Neuronal stem cell (in vitro differentiated cells): ENCODE results near the gene COX17.

Experiments
- DNase-seq: peaks from one replicate; pipeline ENCODE4 v3.0.0-alpha.2; 2013; ENCODE audit warnings: low spot score
- H2AFZ ChIP-seq: one replicate; pipeline ENCODE4 v1.6.1; 2013; ENCODE audit warnings: mild to moderate bottlenecking, low read length, inconsistent platforms
- H2AK5ac ChIP-seq: 2 replicates; pipeline ENCODE4 v1.6.1; 2013; ENCODE audit warnings: low read depth, mild to moderate bottlenecking, inconsistent platforms, low read length, moderate library complexity, mixed read lengths
- H2BK120ac ChIP-seq: 2 replicates; pipeline ENCODE4 v1.6.1; 2013; ENCODE audit warnings: low read depth, mild to moderate bottlenecking, inconsistent platforms, low read length, moderate library complexity, mixed read lengths
- H2BK12ac ChIP-seq: one replicate; pipeline ENCODE4 v1.6.1; 2013; ENCODE audit warnings: low read length, inconsistent platforms
- H2BK15ac ChIP-seq: 2 replicates; pipeline ENCODE4 v1.6.1; 2013; ENCODE audit warnings: mild to moderate bottlenecking, low read length, inconsistent platforms, mixed read lengths
- H2BK5ac ChIP-seq: one replicate; pipeline ENCODE4 v1.6.1; 2013; ENCODE audit warnings: inconsistent platforms, mild to moderate bottlenecking, low read length, moderate library complexity
- H3K14ac ChIP-seq: one replicate; pipeline ENCODE4 v1.6.1; 2013; ENCODE audit warnings: low read length, inconsistent platforms
- H3K18ac ChIP-seq: 2 replicates; pipeline ENCODE4 v1.6.1; 2013; ENCODE audit warnings: low read length, inconsistent platforms
- H3K23ac ChIP-seq: 2 replicates; pipeline ENCODE4 v1.6.1; 2013; ENCODE audit warnings: low read depth, mild to moderate bottlenecking, mixed read lengths, low read length, inconsistent platforms; ENCODE audit not compliant: poor library complexity
- H3K27ac ChIP-seq: replicated peaks from 3 replicates; pipeline ENCODE4 v1.5.1; 2013; ENCODE audit warnings: low read length, inconsistent platforms
- H3K27me3 ChIP-seq, 3 experiments: 2 replicates each; pipeline ENCODE4 v1.6.1; 2013; ENCODE audit warnings: low read length in 3 of 3, mild to moderate bottlenecking in 2 of 3, inconsistent platforms in 1 of 3, low read depth in 1 of 3, mixed read lengths in 1 of 3, moderate library complexity in 1 of 3; ENCODE audit not compliant: control insufficient read depth in 3 of 3, insufficient read depth in 3 of 3
- H3K36me3 ChIP-seq, 2 donors: replicated peaks in 1 of 2; 2 replicates each; pipeline ENCODE4 v1.6.1; 2013; ENCODE audit warnings: low read length in 2 of 2; ENCODE audit not compliant: control insufficient read depth in 2 of 2, insufficient read depth in 2 of 2
- H3K4ac ChIP-seq: 2 replicates; pipeline ENCODE4 v1.6.1; 2013; ENCODE audit warnings: inconsistent platforms, mild to moderate bottlenecking, low read length, moderate library complexity
- H3K4me1 ChIP-seq, 2 donors: 1 replicate in 1 of 2; 2 replicates in 1 of 2; pipeline ENCODE4 v1.6.1; 2013; ENCODE audit warnings: low read length in 2 of 2, low read depth in 1 of 2; ENCODE audit not compliant: control insufficient read depth in 2 of 2, insufficient read depth in 1 of 2
- H3K4me2 ChIP-seq: one replicate; pipeline ENCODE4 v1.6.1; 2013; ENCODE audit warnings: mild to moderate bottlenecking, low read length, inconsistent platforms; ENCODE audit not compliant: insufficient read depth, poor library complexity, severe bottlenecking
- H3K4me3 ChIP-seq, 2 donors: 2 replicates each; pipeline ENCODE4 v1.5.1; 2013; ENCODE audit warnings: low read length in 2 of 2, mild to moderate bottlenecking in 2 of 2, inconsistent platforms in 1 of 2, moderate library complexity in 1 of 2
- H3K79me1 ChIP-seq: one replicate; pipeline ENCODE4 v1.6.1; 2013; ENCODE audit warnings: low read depth, mild to moderate bottlenecking, inconsistent platforms, low read length, moderate library complexity
- H3K9ac ChIP-seq: one replicate; pipeline ENCODE4 v1.6.1; 2013; ENCODE audit warnings: mild to moderate bottlenecking, low read depth, low read length, inconsistent platforms; ENCODE audit not compliant: poor library complexity
- H3K9me3 ChIP-seq, 2 donors: replicated peaks in 1 of 2; 2 replicates each; pipeline versions ENCODE3 to v1.6.1; 2013; ENCODE audit warnings: low read length in 2 of 2, mild to moderate bottlenecking in 2 of 2, inconsistent platforms in 1 of 2, low read depth in 1 of 2, mixed read lengths in 1 of 2, moderate library complexity in 1 of 2; ENCODE audit not compliant: control insufficient read depth in 2 of 2, insufficient read depth in 1 of 2
- H4K8ac ChIP-seq: one replicate; pipeline ENCODE4 v1.6.1; 2013; ENCODE audit warnings: low read depth, mild to moderate bottlenecking, inconsistent platforms, low read length, moderate library complexity
- H4K91ac ChIP-seq: one replicate; pipeline ENCODE4 v1.6.1; 2013; ENCODE audit warnings: low read length, low read depth, mild to moderate bottlenecking, inconsistent platforms; ENCODE audit not compliant: poor library complexity
- WGBS, 2 donors: extraction: QIAGEN DNeasy Blood & Tissue Kit; methylation state at CpG; one replicate each; pipeline ENCODE4 v1.1.7; 2013; ENCODE audit warnings: missing lambda C conversion rate in 2 of 2, mixed read lengths in 1 of 2; ENCODE audit not compliant: insufficient read length in 2 of 2, insufficient replicate concordance in 1 of 2; ENCODE audit errors: extremely low coverage in 2 of 2; 5-methylcytosine and 5-hydroxymethylcytosine counted together

The COX17 gene

GRCh38 chr3:119630128-119630879, 46.9 kb downstream of the COX17 start:
- Histone ChIP-seq H3K4me3 (no peak overlapping the region), H4K8ac (no peak overlapping the region), H3K27me3 (no peaks in the 10 kb centered on the region), H2BK120ac (no peak overlapping the region), H2BK12ac (no peak overlapping the region), H3K4me2 (no peak overlapping the region), H3K36me3 (no peaks in the 10 kb centered on the region), H2AFZ (no peak overlapping the region), H2BK15ac (no peak overlapping the region), H3K14ac (no peak overlapping the region), H4K91ac (no peak overlapping the region), H3K23ac (no peak overlapping the region), H3K79me1 (no peaks in the 10 kb centered on the region), H3K4me1 (peaks cover 7 to 12% of the 10 kb centered on the region in 2 donors), H3K9ac (no peak overlapping the region), H3K27ac (no peak overlapping the region), H2BK5ac (no peak overlapping the region), H3K4ac (no peak overlapping the region), H3K9me3 (no peaks in the 10 kb centered on the region), H2AK5ac (no peak overlapping the region), H3K18ac (no peak overlapping the region)
- no peak for DNase-seq
- WGBS, 2 donors: no CpG with 5 or more reads among the region's 8 CpGs

GRCh38 chr3:119628816-119629445, 48.3 kb downstream of the COX17 start:
- Histone ChIP-seq H2BK12ac (no peak overlapping the region), H3K27ac (no peak overlapping the region), H3K36me3 (no peaks in the 10 kb centered on the region), H3K23ac (no peak overlapping the region), H3K14ac (no peak overlapping the region), H2BK15ac (no peak overlapping the region), H3K27me3 (no peaks in the 10 kb centered on the region), H3K9ac (no peak overlapping the region), H2BK120ac (no peak overlapping the region), H3K4ac (no peak overlapping the region), H3K4me1 (peaks cover 7 to 12% of the 10 kb centered on the region in 2 donors), H3K4me2 (no peak overlapping the region), H2AFZ (no peak overlapping the region), H2AK5ac (no peak overlapping the region), H3K4me3 (no peak overlapping the region), H2BK5ac (no peak overlapping the region), H4K8ac (no peak overlapping the region), H4K91ac (no peak overlapping the region), H3K79me1 (no peaks in the 10 kb centered on the region), H3K9me3 (no peaks in the 10 kb centered on the region), H3K18ac (no peak overlapping the region)
- DNase-seq: no peak
- no CpG with 5 or more reads among the region's 1 CpG for WGBS, 2 donors

- Histone ChIP-seq H3K79me1 (no peaks in the 10 kb centered on the region), H3K18ac (no peak overlapping the region), H2AFZ (no peak overlapping the region), H2BK120ac (no peak overlapping the region), H2BK15ac (no peak overlapping the region), H3K9me3 (no peaks in the 10 kb centered on the region), H2BK5ac (no peak overlapping the region), H3K27ac (no peak overlapping the region), H3K14ac (no peak overlapping the region), H3K27me3 (no peaks in the 10 kb centered on the region), H3K36me3 (no peaks in the 10 kb centered on the region), H2AK5ac (no peak overlapping the region), H3K4me2 (no peak overlapping the region), H4K91ac (no peak overlapping the region), H3K4ac (no peak overlapping the region), H3K4me3 (no peak overlapping the region), H3K23ac (no peak overlapping the region), H3K4me1 (peaks cover 7 to 12% of the 10 kb centered on the region in 2 donors), H4K8ac (no peak overlapping the region), H3K9ac (no peak overlapping the region), H2BK12ac (no peak overlapping the region)
- WGBS, 2 donors: no CpG with 5 or more reads among the region's 4 CpGs
- no peak for DNase-seq
Measured at GRCh38 chr3:119628390-119628789, 48.8 kb downstream of the COX17 start.

- no peaks in the 10 kb centered on the region for H3K9me3 ChIP-seq
- no peak overlapping the region for H2AK5ac ChIP-seq
- peaks cover 7 to 12% of the 10 kb centered on the region in 2 donors for H3K4me1 ChIP-seq
- no peaks in the 10 kb centered on the region for H3K36me3 ChIP-seq
- no peak overlapping the region for H2BK5ac ChIP-seq
- H3K4ac ChIP-seq: no peak overlapping the region
- no CpG with 5 or more reads among the region's 8 CpGs for WGBS, 2 donors
- H3K4me3 ChIP-seq: no peak overlapping the region
- H3K4me2 ChIP-seq: no peak overlapping the region
- no peak for DNase-seq
- H3K79me1 ChIP-seq: no peaks in the 10 kb centered on the region
- peak overlapping the region; percentile 37 for H2AFZ ChIP-seq
- no peak overlapping the region for H3K18ac ChIP-seq
- H4K8ac ChIP-seq: no peak overlapping the region
- H2BK15ac ChIP-seq: no peak overlapping the region
- H3K23ac ChIP-seq: no peak overlapping the region
- H3K27ac ChIP-seq: no peak overlapping the region
- no peak overlapping the region for H3K9ac ChIP-seq
- no peak overlapping the region for H4K91ac ChIP-seq
- H3K27me3 ChIP-seq: no peaks in the 10 kb centered on the region
- H2BK120ac ChIP-seq: no peak overlapping the region
- no peak overlapping the region for H3K14ac ChIP-seq
- no peak overlapping the region for H2BK12ac ChIP-seq
Measured at GRCh38 chr3:119627461-119627860, 49.7 kb downstream of the COX17 start.
